Uterus (tissue), 4 donors: ENCODE results near the gene PAX2. TPM values are rescaled to one million over a fixed set of nuclear protein-coding genes. Genes with fewer than 3 reads are reported as not detected.

Experiments used
- DNase-seq, 2 donors: peaks; one replicate each; pipeline ENCODE4 v3.0.0-alpha.2; 2019 to 2020
- H3K27ac ChIP-seq, 2 donors: fragments of 200-600 bp; sonication (generic); 1 replicate in 1 of 2; 2 replicates in 1 of 2; pipeline ENCODE4 v1.5.1; 2016 to 2018
- H3K27me3 ChIP-seq, 2 donors: fragments of 200-600 bp; sonication (generic); one replicate each; pipeline ENCODE4 v1.5.1; 2018 to 2019; ENCODE audit warnings: control low read depth in 1 of 2
- H3K36me3 ChIP-seq, 2 donors: fragments of 200-600 bp; sonication (generic); one replicate each; pipeline ENCODE4 v1.5.1; 2019; ENCODE audit warnings: control low read depth in 1 of 2
- H3K4me1 ChIP-seq, 2 donors: fragments of 200-600 bp; sonication (generic); one replicate each; pipeline ENCODE4 v1.5.1; 2018 to 2019; ENCODE audit warnings: control low read depth in 1 of 2
- H3K4me3 ChIP-seq, 2 donors: fragments of 200-600 bp; sonication (generic); 1 replicate in 1 of 2; 2 replicates in 1 of 2; pipeline ENCODE4 v1.5.1; 2018 to 2019; ENCODE audit warnings: mild to moderate bottlenecking in 1 of 2
- H3K9me3 ChIP-seq, 2 donors: fragments of 200-600 bp; sonication (generic); one replicate each; pipeline ENCODE4 v1.5.1; 2019; ENCODE audit warnings: control low read depth in 1 of 2
- CTCF ChIP-seq, 4 experiments: fragments of 200-600 bp in 2 of 4; fragments of 450-650 bp in 2 of 4; sonication (generic) in 2 of 4; IDR thresholded peaks; one replicate each; pipeline ENCODE4 v1.5.1; 2016 to 2019; ENCODE audit warnings: antibody characterized with exemption in 4 of 4, mild to moderate bottlenecking in 2 of 4, moderate library complexity in 1 of 4
- POLR2A ChIP-seq, 2 donors: fragments of 450-650 bp; IDR thresholded peaks; one replicate each; pipeline ENCODE4 v1.6.1; 2016; ENCODE audit warnings: antibody characterized with exemption in 2 of 2, mild to moderate bottlenecking in 1 of 2, moderate library complexity in 1 of 2
- intact Hi-C: fragments of 100-400 bp; cut with DNase I; formaldehyde crosslinking; loops from one replicate; pipeline ENCODE4 v1.15.1; 2023; ENCODE audit warnings: low total_unique reads
- total RNA-seq, 4 donors: library from RNA; depleted of rRNA in 3 of 4; stranded (reverse); fragments of >200 nt in 3 of 4; gene quantifications; one replicate each; pipeline versions ENCODE4 v1.1.0 to v1.2.4, GENCODE V29; 2014 to 2023
- donor health status: DM: yes; HTN: yes; CAD: no.

The PAX2 gene
- total RNA-seq, 4 donors from 2014 or later: 0.64 to 39.7 (median 21.3) TPM; not detected in 1

DNA sequence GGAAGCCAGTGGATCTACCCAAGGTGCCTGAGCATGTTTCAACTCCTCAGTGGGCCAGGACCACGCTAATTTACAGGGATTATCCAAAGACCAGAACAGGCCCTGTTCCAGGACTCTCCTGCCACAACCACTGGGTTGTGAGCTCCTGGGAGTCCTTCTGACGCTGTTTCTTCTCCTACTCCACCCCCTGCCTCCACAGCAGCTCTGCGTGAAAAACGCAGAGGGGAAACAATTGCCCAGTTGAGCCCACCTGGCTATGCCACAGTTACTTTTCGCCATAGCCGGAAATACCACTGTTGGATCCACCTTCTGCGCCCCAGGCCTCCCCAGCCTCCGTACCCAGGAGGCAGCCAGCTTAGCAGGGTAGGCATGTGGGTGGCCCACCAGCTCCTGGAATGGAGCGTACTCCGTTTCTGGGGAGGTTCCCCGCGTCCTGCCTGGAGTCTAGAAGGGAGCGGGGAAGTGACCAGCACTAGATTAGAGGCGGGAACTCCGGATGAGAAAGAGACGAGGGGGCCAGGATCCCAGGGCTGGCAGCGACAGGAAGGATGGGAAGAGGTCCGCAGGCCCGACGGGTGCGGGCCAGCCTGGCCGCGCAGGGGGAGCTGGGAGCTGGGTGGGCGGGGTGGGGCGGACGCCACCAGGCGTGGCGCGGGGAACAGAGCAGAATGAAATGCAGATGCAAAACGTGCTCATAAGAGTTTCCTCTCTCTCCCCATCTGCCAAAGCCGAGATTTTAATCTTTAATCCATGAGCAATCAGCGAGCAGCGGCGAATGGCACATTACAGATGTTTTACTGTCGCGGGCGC is 32.1 kb upstream of the PAX2 start:
- intact Hi-C loops: no loop called here
- no peak overlapping the region for H3K4me3 ChIP-seq
- no peaks in the 10 kb centered on the region for H3K9me3 ChIP-seq
- no peak overlapping the region for H3K27ac ChIP-seq
- H3K27me3 ChIP-seq: peaks cover 0 to 57% of the 10 kb centered on the region in 2 donors
- H3K36me3 ChIP-seq: no peaks in the 10 kb centered on the region
- TF ChIP-seq CTCF (IDR thresholded peaks at IDR 0.05) (no peak), POLR2A (IDR thresholded peaks at IDR 0.05) (no peak)
- no peaks in the 10 kb centered on the region for H3K4me1 ChIP-seq
- DNase-seq: no peak

DNA sequence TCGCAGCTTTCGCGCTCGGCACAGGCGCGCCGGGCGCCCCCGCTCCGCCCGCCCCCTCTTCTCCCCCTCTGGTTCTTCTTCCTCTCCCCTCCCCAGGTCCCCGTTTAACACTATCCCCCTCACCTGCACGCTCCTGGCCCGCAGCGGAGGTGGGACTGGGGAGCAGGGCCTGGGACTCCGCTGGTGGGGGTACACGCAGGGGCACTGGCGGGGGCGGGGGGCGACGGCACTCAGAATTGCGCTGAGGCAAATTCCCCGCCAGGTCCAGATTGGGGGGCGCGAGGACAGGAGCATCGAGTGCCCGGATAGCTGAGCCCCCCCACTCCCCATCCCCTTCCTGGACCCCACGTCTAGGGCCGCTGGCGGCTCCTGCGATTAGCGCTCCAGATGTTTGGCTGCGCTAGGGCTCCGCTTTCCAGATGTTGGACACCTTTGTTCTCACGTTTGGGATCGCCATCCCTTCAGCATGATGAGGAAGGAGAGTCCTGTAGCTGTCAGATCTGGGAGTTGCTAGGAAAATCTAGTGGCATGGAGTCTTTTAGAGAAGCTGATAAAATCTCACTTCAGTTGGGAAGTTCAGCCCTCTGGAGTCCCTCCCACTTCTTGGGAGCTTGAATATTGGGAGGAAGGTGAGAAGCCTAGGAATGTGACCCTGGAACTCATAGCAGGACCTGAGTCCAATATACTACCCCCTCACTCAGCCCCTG is 31.4 kb upstream of the PAX2 start:
- no peaks in the 10 kb centered on the region for H3K9me3 ChIP-seq
- TF ChIP-seq POLR2A (IDR thresholded peaks at IDR 0.05): no peak
- TF ChIP-seq CTCF (IDR thresholded peaks at IDR 0.05): no peak
- DNase-seq: no peak
- peaks cover 0 to 57% of the 10 kb centered on the region in 2 donors for H3K27me3 ChIP-seq
- H3K4me3 ChIP-seq: no peak overlapping the region
- H3K4me1 ChIP-seq: no peaks in the 10 kb centered on the region
- no peaks in the 10 kb centered on the region for H3K36me3 ChIP-seq
- intact Hi-C loops: no loop called here
- no peak overlapping the region for H3K27ac ChIP-seq

- no peak for DNase-seq
- Histone ChIP-seq H3K4me3 (no peak overlapping the region), H3K9me3 (no peaks in the 10 kb centered on the region), H3K36me3 (no peaks in the 10 kb centered on the region), H3K27ac (no peak overlapping the region), H3K27me3 (peaks cover 0 to 57% of the 10 kb centered on the region in 2 donors), H3K4me1 (no peaks in the 10 kb centered on the region)
- intact Hi-C loops: no loop called here
- TF ChIP-seq CTCF (IDR thresholded peaks at IDR 0.05) (no peak), POLR2A (IDR thresholded peaks at IDR 0.05) (no peak)
Measured at GRCh38 chr10:100714566-100714950, 30.8 kb upstream of the PAX2 start.

DNA sequence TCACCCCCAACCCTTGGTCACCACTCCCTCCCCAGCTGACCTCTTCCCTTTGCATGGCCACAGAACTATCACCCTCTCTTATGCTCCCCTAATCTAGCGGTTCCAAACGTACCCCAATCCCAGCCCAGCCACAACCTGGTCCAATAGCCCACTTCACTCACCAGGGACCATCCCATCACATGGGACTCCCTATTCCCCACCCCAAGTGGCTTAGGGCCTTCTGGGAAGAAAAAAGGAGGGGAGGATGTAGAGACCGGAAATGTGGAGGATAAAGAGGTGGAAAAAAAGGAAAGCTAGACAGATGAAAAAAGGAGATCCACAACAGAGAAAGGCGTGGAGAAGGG is 30.3 kb upstream of the PAX2 start:
- Histone ChIP-seq H3K36me3 (no peaks in the 10 kb centered on the region), H3K27ac (no peak overlapping the region), H3K9me3 (no peaks in the 10 kb centered on the region), H3K27me3 (peaks cover 0 to 53% of the 10 kb centered on the region in 2 donors), H3K4me1 (no peaks in the 10 kb centered on the region), H3K4me3 (no peak overlapping the region)
- intact Hi-C loops: no loop called here
- no peak for DNase-seq
- TF ChIP-seq CTCF (IDR thresholded peaks at IDR 0.05) (no peak), POLR2A (IDR thresholded peaks at IDR 0.05) (no peak)
